Measurements from ENCODE around the gene STX17. TPM values are rescaled to one million over a fixed set of nuclear protein-coding genes. Genes with fewer than 3 reads are reported as not detected.

The STX17 gene
- total RNA-seq, 4 donors from 2014 or later = 42.4 to 52.3 (median 47.3) TPM

GRCh38 chr9:99903393-99903792, 3.1 kb upstream of the STX17 start:
- no peak for ATAC-seq
- Histone ChIP-seq H3K27ac (no peak overlapping the region), H3K9me3 (no peaks in the 10 kb centered on the region), H3K4me1 (peaks cover 0 to 23% (median 0%) of the 10 kb centered on the region in 3 donors), H3K4me3 (no peak overlapping the region), H3K36me3 (no peaks in the 10 kb centered on the region), H3K27me3 (no peaks in the 10 kb centered on the region)
- 50 to 100% methylated on average over 1 of the region's 1 CpG for WGBS, 2 donors (ENCODE audit: low coverage in 1 of 2)
- TF ChIP-seq POLR2A (IDR thresholded peaks at IDR 0.05) (no peak), POLR2AphosphoS5 (IDR thresholded peaks at IDR 0.05) (no peak), EP300 (IDR thresholded peaks at IDR 0.05) (no peak), CTCF (IDR thresholded peaks at IDR 0.05) (no peak)

DNA sequence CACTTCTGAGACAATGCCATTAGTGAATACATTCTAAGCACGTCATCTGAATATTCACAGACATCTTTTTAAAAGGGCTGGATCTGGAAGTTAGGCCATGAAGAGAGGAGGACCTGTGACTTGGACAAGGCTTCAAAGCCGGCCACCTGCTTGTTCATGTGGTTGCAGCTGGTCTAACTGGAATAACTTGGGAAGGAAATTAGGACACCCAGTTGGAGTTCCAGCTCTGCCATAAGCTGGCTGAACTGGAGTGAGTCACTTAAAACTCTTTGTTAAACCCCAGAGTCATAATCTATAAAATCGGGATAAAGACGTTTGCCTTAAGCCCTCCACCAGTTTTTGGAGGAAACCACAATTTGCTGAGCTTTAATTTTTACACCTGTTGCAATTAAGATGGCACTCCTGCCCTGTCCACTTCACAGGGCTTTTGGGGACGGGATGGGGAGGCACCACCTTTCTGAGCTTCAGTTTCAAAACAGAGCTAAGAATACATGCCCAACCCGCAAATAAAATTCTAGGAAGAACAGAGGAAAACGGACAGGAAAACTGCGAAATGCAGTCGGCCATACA, 536 bp upstream of the STX17 start:
- TF ChIP-seq POLR2A (IDR thresholded peaks at IDR 0.05) (no peak), CTCF (IDR thresholded peaks at IDR 0.05) (no peak), POLR2AphosphoS5 (IDR thresholded peaks at IDR 0.05) (no peak), EP300 (IDR thresholded peaks at IDR 0.05) (no peak)
- Histone ChIP-seq H3K4me1 (peaks cover 0 to 31% (median 0%) of the 10 kb centered on the region in 3 donors), H3K27ac (peak overlapping the region; percentile 84 to 99 (median 94)), H3K4me3 (peak overlapping the region; percentile 72 to 96), H3K27me3 (no peaks in the 10 kb centered on the region), H3K36me3 (peaks cover 0 to 2% of the 10 kb centered on the region in 2 donors), H3K9me3 (no peaks in the 10 kb centered on the region)
- peak; percentile 7 for ATAC-seq
- WGBS, 2 donors (ENCODE audit: low coverage in 1 of 2) = 16 to 28% methylated on average over 8 to 9 of the region's 9 CpGs

- peaks cover 0 to 14% of the 10 kb centered on the region in 2 donors for H3K36me3 ChIP-seq
- WGBS, 2 donors (ENCODE audit: low coverage in 1 of 2) = 0 to 11% methylated on average over 1 to 3 of the region's 9 CpGs
- no peaks in the 10 kb centered on the region for H3K9me3 ChIP-seq
- TF ChIP-seq CTCF (IDR thresholded peaks at IDR 0.05) = no peak
- no peak for TF ChIP-seq POLR2A (IDR thresholded peaks at IDR 0.05)
- TF ChIP-seq POLR2AphosphoS5 (IDR thresholded peaks at IDR 0.05) = no peak
- no peak for TF ChIP-seq EP300 (IDR thresholded peaks at IDR 0.05)
- H3K4me3 ChIP-seq = peak overlapping the region; percentile 72 to 96
- no peaks in the 10 kb centered on the region for H3K27me3 ChIP-seq
- peak overlapping the region; percentile 84 to 99 (median 94) for H3K27ac ChIP-seq
- peaks cover 0 to 31% (median 0%) of the 10 kb centered on the region in 3 donors for H3K4me1 ChIP-seq
- peak; percentile 22 for ATAC-seq
Measured at GRCh38 chr9:99907208-99907532, 716 bp downstream of the STX17 start.

DNA sequence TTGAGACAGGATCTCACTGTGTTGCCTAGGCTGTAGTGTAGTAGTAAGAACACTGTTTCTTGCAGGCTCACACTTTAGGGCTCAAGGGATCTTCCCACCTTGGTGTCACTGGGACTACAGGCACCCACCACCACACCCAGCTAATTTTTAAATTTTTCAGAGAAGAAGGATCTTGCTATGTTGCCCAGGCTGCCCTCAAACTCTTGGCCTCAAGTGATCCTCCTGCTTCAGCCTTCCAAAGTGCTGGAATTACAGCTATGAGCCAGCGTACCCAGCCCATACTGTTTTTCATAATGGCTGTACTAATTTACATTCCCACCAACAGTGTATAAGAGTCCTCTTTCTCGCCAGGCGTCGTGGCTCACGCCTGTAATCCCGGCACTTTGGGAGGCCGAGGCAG, 5.1 kb downstream of the STX17 start:
- Histone ChIP-seq H3K4me3 (no peak overlapping the region), H3K27ac (no peak overlapping the region), H3K4me1 (peaks cover 0 to 21% (median 0%) of the 10 kb centered on the region in 3 donors), H3K9me3 (no peaks in the 10 kb centered on the region), H3K27me3 (no peaks in the 10 kb centered on the region), H3K36me3 (peaks cover 6 to 30% of the 10 kb centered on the region in 2 donors)
- TF ChIP-seq EP300 (IDR thresholded peaks at IDR 0.05) (no peak), CTCF (IDR thresholded peaks at IDR 0.05) (no peak)
- WGBS, 2 donors (ENCODE audit: low coverage in 1 of 2) = 80 to 100% methylated on average over 1 to 3 of the region's 7 CpGs
- no peak for ATAC-seq

- H3K27me3 ChIP-seq = no peaks in the 10 kb centered on the region
- TF ChIP-seq CTCF (IDR thresholded peaks at IDR 0.05) (no peak), EP300 (IDR thresholded peaks at IDR 0.05) (no peak), POLR2AphosphoS5 (IDR thresholded peaks at IDR 0.05) (no peak), POLR2A (IDR thresholded peaks at IDR 0.05) (no peak)
- ATAC-seq = no peak
- H3K9me3 ChIP-seq = no peaks in the 10 kb centered on the region
- 55 to 87% methylated on average over 1 of the region's 1 CpG for WGBS, 2 donors (ENCODE audit: low coverage in 1 of 2)
- H3K27ac ChIP-seq = no peak overlapping the region
- no peak overlapping the region for H3K4me3 ChIP-seq
- H3K36me3 ChIP-seq = peaks cover 9 to 60% of the 10 kb centered on the region in 2 donors
- H3K4me1 ChIP-seq = no peaks in the 10 kb centered on the region
Measured at GRCh38 chr9:99916650-99917049, 10.2 kb downstream of the STX17 start.

All from gastroesophageal sphincter (tissue), 4 donors.